Prostate gland (tissue), 2 donors: ENCODE results near the gene ANKRD11.
A peak's percentile ranks its signal among the peaks of the same experiment; 100 is the strongest.

Experiments used
- CTCF ChIP-seq, 4 experiments: fragments of 200-600 bp in 2 of 4; fragments of 450-650 bp in 2 of 4; sonication (generic) in 2 of 4; IDR thresholded peaks; 1 replicate in 3 of 4; 2 replicates in 1 of 4; pipeline ENCODE4 v1.5.1; 2016 to 2019; ENCODE audit warnings: antibody characterized with exemption in 4 of 4, mild to moderate bottlenecking in 2 of 4, moderate library complexity in 2 of 4
- POLR2AphosphoS5 ChIP-seq: sonication (generic); formaldehyde crosslinking; IDR thresholded peaks from one replicate; pipeline ENCODE4 v1.6.1; 2017; ENCODE audit warnings: antibody characterized with exemption

GRCh38 chr16:89442990-89443726 is 47.2 kb downstream of the ANKRD11 start:
- TF ChIP-seq CTCF (IDR thresholded peaks at IDR 0.05): no peak
- peak; percentile 22 for TF ChIP-seq POLR2AphosphoS5
